CD4-positive, alpha-beta T cell treated with Interferon alpha-2 for 1 hour (primary cell): ENCODE data around the gene SLC25A45.

Experiments used
- DNase-seq, 2 donors: peaks; one replicate each; pipeline ENCODE4 v3.0.0-alpha.2; 2020 to 2022

The SLC25A45 gene

DNA sequence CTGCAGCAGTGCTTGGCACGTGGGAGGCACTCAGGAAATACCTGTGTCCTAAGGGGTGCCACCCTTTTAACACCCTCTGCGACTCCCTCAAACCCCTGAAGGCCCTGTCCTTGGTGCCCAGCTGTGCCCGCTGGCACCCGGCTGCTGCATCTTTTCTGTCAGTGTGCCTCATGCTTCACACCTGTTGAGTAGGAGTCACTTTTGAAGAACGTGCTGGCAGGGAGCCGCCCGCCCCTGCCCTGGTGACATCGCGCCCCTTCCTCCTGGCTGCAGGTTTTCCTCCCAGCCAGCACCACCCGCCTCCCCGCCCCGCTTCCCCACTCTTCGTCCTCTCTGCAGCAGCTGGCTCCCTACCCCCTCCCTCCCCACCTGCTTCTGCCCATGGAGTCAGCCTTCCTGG lies 21.8 kb upstream of the SLC25A45 start:
- DNase-seq: no peak

- DNase-seq: peak in 1 of 2 donors; percentile 57
Measured at GRCh38 chr11:65403607-65404121, 21.2 kb upstream of the SLC25A45 start.

- DNase-seq: no peak
Measured at GRCh38 chr11:65402790-65403189, 20.3 kb upstream of the SLC25A45 start.

GRCh38 chr11:65401803-65402248 lies 19.4 kb upstream of the SLC25A45 start:
- DNase-seq: no peak

GRCh38 chr11:65401073-65401802 lies 18.8 kb upstream of the SLC25A45 start:
- no peak for DNase-seq

- no peak for DNase-seq
Measured at GRCh38 chr11:65400307-65401072, 18.0 kb upstream of the SLC25A45 start.

DNA sequence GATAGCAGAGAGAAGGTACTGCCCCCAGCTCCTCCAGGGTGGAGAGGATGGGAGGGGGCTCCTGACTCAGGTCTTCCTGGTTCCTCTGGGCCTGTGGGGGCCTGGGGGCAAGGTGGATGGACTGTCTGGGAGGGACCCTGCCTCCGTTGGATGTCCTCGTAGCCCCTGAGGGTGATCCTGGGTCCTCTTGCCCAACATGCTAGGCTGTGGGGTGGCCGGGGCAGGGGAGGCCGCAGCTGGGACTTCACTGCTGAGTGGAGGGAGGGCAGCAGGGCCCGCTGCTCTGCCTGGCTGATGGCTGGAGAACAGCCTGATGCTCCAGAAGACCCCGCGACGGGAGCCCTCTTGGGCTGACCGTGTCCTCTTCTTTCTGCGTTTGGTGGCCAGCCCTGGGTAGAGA lies 17.4 kb upstream of the SLC25A45 start:
- no peak for DNase-seq

- DNase-seq: no peak
Measured at GRCh38 chr11:65399249-65399648, 16.8 kb upstream of the SLC25A45 start.

- no peak for DNase-seq
Measured at GRCh38 chr11:65398362-65398910, 16.0 kb upstream of the SLC25A45 start.

DNA sequence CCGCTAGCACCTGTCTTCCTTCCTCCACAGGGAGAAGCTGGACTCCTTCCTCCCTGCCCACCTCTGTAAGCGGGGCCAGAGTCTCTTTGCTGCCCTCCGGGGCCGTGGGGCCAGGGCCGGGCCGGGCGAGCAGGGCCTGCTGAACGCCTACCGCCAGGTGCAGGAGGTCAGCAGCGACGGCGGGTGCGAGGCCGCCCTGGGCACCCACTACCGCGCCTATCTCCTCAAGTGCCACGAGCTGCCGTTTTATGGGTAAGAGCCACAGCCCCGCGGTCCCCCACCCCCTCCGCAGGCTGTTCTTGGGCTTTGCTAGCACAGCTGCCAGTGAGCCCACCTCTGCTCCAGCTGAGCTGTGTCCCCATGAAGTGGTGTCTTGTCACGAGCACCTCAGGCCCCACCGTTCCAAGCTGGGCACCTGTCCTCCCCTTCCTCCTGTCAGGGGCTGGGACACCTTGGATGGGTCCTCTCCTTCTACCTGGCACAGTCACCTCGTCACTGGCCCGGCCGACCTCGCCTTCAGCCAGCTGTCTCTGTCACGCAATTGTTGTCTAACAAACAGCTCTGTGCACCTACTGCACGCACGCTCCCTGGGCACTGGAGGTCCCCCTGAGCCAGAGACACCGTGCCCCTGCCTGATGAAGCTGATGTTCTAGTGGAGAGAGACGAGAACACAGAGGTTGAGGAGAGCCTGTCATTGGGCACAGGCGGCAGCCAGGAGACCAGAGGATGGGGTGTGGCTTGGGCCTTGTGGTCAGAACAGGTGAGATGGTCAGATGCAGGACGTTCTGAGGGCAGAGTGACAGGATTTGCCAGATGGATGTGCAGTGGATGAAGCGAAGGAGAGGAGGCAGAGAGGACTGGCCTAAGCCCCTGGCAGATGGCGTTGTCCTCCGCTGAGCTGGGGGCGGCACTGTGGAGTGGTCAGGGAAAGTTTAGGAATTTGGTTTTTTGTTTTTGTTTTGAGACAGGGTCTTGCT lies 14.6 kb upstream of the SLC25A45 start:
- no peak for DNase-seq

DNA sequence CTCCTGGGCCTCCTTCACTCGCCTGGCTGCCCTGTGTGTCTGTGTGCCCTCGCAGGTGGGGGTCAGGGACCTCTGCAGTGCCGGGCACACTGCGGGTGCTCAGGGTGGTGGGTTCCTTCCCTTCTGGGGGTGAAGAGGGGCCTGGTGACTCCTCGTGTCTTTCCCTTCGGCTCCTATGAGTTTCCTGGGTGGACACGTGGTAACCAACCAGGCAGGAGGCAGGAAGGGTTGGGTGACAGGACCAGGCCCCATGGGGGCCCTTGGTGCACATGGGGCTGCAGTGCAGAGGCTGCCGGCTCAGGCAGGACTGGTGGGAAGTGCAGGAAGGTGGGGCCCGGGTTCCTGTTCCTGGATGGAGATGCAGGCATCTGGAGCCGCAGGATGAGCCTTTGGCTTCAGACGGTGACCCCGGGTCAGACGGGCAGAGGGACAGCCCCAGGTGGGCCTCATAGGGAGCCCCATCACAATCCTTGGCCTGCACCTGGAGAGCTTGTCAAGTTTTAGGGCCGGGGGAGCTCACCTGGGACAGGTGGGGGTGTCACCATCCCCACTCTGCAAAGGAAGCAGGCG lies 13.6 kb upstream of the SLC25A45 start:
- no peak for DNase-seq

GRCh38 chr11:65394125-65394536 lies 11.7 kb upstream of the SLC25A45 start:
- DNase-seq: no peak

GRCh38 chr11:65393513-65394079 lies 11.2 kb upstream of the SLC25A45 start:
- DNase-seq: no peak

GRCh38 chr11:65392899-65393298 lies 10.5 kb upstream of the SLC25A45 start:
- DNase-seq: no peak

DNA sequence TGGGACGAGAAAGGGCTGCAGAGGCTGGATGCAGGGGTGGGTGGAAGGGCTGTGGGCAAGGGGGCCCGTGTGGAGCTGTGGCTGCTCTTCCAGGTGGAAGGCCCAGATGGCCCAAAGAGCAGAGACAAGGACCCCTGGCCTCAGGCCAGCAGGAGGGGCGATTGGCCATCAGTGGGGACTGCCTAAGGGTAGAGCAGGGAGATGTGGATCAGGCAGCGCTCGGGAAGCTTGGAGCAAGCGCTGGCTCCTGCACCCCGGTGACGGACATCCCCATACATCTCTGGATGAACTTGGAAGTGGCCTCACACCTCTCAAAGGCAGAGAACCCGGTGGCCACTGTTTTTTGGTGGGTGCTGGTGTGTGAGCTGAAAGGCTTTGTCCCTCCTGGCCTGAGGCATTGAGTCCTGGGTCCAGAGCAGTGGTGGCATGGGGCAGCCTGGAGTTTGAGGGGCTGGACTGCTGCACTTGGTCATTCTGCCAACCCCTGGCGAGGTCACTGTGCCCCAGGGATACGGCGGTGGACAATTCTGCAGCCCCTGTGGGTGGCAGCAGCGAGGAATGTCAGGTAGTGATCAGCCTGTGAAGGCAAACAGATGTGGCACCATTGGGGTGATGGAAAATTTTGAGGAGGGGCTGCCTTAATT lies 9.9 kb upstream of the SLC25A45 start:
- no peak for DNase-seq

GRCh38 chr11:65390996-65391395 lies 8.6 kb upstream of the SLC25A45 start:
- DNase-seq: no peak

GRCh38 chr11:65390099-65390941 lies 7.9 kb upstream of the SLC25A45 start:
- DNase-seq: no peak

DNA sequence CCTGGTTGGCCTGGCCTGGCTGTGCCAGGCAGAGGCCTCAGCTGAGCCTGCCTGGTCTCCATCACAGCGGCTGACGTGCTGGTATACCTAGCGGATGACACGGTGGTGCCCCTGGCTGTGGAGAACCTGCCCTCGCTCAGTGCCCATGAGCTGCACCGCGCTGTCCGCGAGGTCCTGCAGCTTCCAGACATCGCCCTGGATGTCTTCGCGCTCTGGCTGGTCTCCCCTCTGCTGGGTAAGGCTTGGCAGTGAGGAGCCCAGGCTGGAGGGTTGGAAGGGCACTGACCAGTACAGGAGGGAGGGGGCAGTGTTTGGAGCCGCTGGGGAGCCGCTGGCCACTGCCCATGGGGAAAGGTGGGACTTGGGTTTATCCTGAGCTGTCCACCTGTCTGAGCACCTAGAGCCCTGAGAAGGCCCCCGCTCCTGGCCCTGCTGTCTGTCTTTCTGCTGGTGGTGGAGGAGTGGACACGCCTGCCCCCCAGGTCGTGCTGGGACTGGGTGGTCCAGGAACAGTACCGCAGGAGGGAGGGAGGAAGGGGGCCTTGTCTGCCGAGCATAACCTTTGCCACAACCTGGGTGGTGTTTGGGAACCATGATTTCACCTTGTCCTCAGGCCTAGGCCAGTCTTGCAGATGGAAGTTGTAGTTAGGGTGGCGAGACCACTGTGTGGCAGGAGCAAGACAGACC lies 7.0 kb upstream of the SLC25A45 start:
- no peak for DNase-seq

DNA sequence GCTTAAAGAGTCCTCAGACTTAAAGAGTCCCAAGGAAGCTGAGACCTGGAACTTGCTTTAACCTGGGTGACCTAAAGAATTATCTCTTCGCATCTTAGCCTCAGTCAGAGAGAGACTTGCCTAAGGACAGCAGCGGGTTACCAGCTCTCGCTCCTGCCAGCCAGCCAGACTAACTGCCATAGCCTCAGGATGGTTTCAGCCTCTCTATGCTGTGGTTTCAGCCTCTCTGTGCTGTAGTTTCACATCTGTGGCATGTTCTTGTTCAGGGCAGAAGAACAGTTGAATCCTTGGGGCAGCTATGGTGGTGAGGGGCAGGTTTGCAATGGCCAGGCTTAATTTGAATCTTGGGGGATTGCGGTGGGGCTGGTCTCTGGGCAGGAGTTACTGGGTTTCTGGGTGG lies 6.3 kb upstream of the SLC25A45 start:
- DNase-seq: no peak
